GM18870 (cell line): ENCODE measurements around the gene MAST4.

Experiments used
- ATAC-seq: cut with Tn5 transposase; IDR thresholded peaks from one replicate; pipeline ENCODE4 v1.9.1; 2021; ENCODE audit warnings: moderate library complexity; ENCODE audit not compliant: unreplicated experiment

MAST4 gene

GRCh38 chr5:66894480-66895240, 298.5 kb downstream of the MAST4 start:
- no peak for ATAC-seq

- no peak for ATAC-seq
Measured at GRCh38 chr5:66896171-66896570, 300.0 kb downstream of the MAST4 start.

GRCh38 chr5:66897356-66897755, 301.2 kb downstream of the MAST4 start:
- no peak for ATAC-seq

GRCh38 chr5:66898241-66898995, 302.2 kb downstream of the MAST4 start:
- ATAC-seq: no peak

GRCh38 chr5:66903218-66903617, 307.0 kb downstream of the MAST4 start:
- no peak for ATAC-seq

- no peak for ATAC-seq
Measured at GRCh38 chr5:66903709-66904108, 307.5 kb downstream of the MAST4 start.

GRCh38 chr5:66904189-66904588, 308.0 kb downstream of the MAST4 start:
- no peak for ATAC-seq

- no peak for ATAC-seq
Measured at GRCh38 chr5:66906021-66906420, 309.8 kb downstream of the MAST4 start.

- ATAC-seq: no peak
Measured at GRCh38 chr5:66908230-66908629, 312.0 kb downstream of the MAST4 start.

GRCh38 chr5:66909364-66909763, 313.2 kb downstream of the MAST4 start:
- no peak for ATAC-seq

GRCh38 chr5:66912787-66913186, 316.6 kb downstream of the MAST4 start:
- no peak for ATAC-seq

GRCh38 chr5:66915531-66915930, 319.3 kb downstream of the MAST4 start:
- no peak for ATAC-seq

GRCh38 chr5:66922881-66923280, 326.7 kb downstream of the MAST4 start:
- ATAC-seq: no peak

- ATAC-seq: no peak
Measured at GRCh38 chr5:66923457-66923856, 327.3 kb downstream of the MAST4 start.

- no peak for ATAC-seq
Measured at GRCh38 chr5:66923922-66924321, 327.7 kb downstream of the MAST4 start.

- ATAC-seq: no peak
Measured at GRCh38 chr5:66927140-66927539, 330.9 kb downstream of the MAST4 start.

- no peak for ATAC-seq
Measured at GRCh38 chr5:66929281-66929680, 333.1 kb downstream of the MAST4 start.

GRCh38 chr5:66929995-66930394, 333.8 kb downstream of the MAST4 start:
- no peak for ATAC-seq

GRCh38 chr5:66931651-66932050, 335.5 kb downstream of the MAST4 start:
- ATAC-seq: no peak

- no peak for ATAC-seq
Measured at GRCh38 chr5:66932457-66932856, 336.3 kb downstream of the MAST4 start.

- ATAC-seq: no peak
Measured at GRCh38 chr5:66933066-66933465, 336.9 kb downstream of the MAST4 start.

GRCh38 chr5:66939094-66939493, 342.9 kb downstream of the MAST4 start:
- ATAC-seq: no peak
